Measurements from ENCODE around the gene GALNTL6. TPM values are rescaled to one million over a fixed set of nuclear protein-coding genes. Genes with fewer than 3 reads are reported as not detected.

The GALNTL6 gene
- total RNA-seq, 1 donor from 2014 or later: not detected

- no peak for DNase-seq (ENCODE audit: low read depth)
- TF ChIP-seq CTCF (IDR thresholded peaks at IDR 0.05; ENCODE audit: insufficient read depth, low read length, severe bottlenecking): no peak
- Histone ChIP-seq H3K27me3 (ENCODE audit: control insufficient read depth, insufficient read depth, low read length) (no peaks in the 10 kb centered on the region), H3K4me3 (ENCODE audit: low read depth, low read length) (no peak overlapping the region), H3K36me3 (ENCODE audit: control insufficient read depth, insufficient read depth, low read length) (no peaks in the 10 kb centered on the region)
- FAIRE-seq: no peak
Measured at GRCh38 chr4:172815499-172816164, 1002.4 kb downstream of the GALNTL6 start.

- no peaks in the 10 kb centered on the region for H3K27me3 ChIP-seq (ENCODE audit: control insufficient read depth, insufficient read depth, low read length)
- no peak for FAIRE-seq
- H3K4me3 ChIP-seq (ENCODE audit: low read depth, low read length): no peak overlapping the region
- H3K36me3 ChIP-seq (ENCODE audit: control insufficient read depth, insufficient read depth, low read length): no peaks in the 10 kb centered on the region
- no peak for DNase-seq (ENCODE audit: low read depth)
- TF ChIP-seq CTCF (IDR thresholded peaks at IDR 0.05; ENCODE audit: insufficient read depth, low read length, severe bottlenecking): no peak
Measured at GRCh38 chr4:172818901-172819300, 1005.7 kb downstream of the GALNTL6 start.

GRCh38 chr4:172819353-172819752, 1006.1 kb downstream of the GALNTL6 start:
- DNase-seq (ENCODE audit: low read depth): peak; percentile 10
- no peak overlapping the region for H3K4me3 ChIP-seq (ENCODE audit: low read depth, low read length)
- no peak for TF ChIP-seq CTCF (IDR thresholded peaks at IDR 0.05; ENCODE audit: insufficient read depth, low read length, severe bottlenecking)
- no peaks in the 10 kb centered on the region for H3K27me3 ChIP-seq (ENCODE audit: control insufficient read depth, insufficient read depth, low read length)
- no peaks in the 10 kb centered on the region for H3K36me3 ChIP-seq (ENCODE audit: control insufficient read depth, insufficient read depth, low read length)
- FAIRE-seq: no peak

DNA sequence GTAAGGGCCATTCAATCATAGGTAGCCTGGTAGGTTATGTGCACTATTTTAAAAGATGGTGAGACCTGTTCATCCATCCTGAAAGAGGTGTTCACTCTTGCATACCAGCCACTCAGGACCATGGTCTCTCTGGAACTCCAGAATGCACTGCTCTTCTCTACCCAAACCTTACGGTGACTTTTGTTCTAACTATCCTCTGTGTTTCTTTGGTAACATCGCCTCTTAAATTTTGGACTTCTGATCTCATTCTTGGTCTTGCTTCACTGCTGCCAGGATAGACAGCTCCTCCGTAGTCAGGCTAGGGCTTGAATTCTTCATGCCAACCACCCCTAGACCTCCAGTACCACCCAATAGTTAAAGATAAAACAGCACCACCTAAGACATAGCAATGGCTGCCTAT, 1009.1 kb downstream of the GALNTL6 start:
- Histone ChIP-seq H3K27me3 (ENCODE audit: control insufficient read depth, insufficient read depth, low read length) (no peaks in the 10 kb centered on the region), H3K36me3 (ENCODE audit: control insufficient read depth, insufficient read depth, low read length) (no peaks in the 10 kb centered on the region), H3K4me3 (ENCODE audit: low read depth, low read length) (no peak overlapping the region)
- FAIRE-seq: no peak
- no peak for DNase-seq (ENCODE audit: low read depth)
- no peak for TF ChIP-seq CTCF (IDR thresholded peaks at IDR 0.05; ENCODE audit: insufficient read depth, low read length, severe bottlenecking)

DNA sequence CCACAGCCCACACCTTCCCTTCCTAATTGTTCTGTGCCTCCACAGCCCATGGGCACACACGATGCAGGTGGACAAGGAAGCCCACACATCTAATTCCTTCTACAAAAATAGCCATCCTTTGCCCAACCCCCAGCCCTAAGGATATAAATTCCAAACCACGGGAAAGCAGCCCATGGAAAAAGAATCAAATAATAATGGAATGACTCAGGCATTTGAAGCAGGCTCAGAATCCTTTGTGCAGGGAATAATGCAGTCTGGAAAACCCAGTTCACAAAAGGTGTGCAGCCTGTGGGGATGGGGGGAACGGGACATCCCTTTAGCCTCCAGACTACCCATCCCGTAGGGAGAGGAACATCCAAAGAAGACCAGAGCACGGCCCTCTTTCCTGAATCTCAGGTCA, 1013.1 kb downstream of the GALNTL6 start:
- H3K27me3 ChIP-seq (ENCODE audit: control insufficient read depth, insufficient read depth, low read length): no peaks in the 10 kb centered on the region
- DNase-seq (ENCODE audit: low read depth) (no peak), FAIRE-seq (no peak)
- no peak overlapping the region for H3K4me3 ChIP-seq (ENCODE audit: low read depth, low read length)
- no peak for TF ChIP-seq CTCF (IDR thresholded peaks at IDR 0.05; ENCODE audit: insufficient read depth, low read length, severe bottlenecking)
- no peaks in the 10 kb centered on the region for H3K36me3 ChIP-seq (ENCODE audit: control insufficient read depth, insufficient read depth, low read length)

- Histone ChIP-seq H3K36me3 (ENCODE audit: control insufficient read depth, insufficient read depth, low read length) (no peaks in the 10 kb centered on the region), H3K4me3 (ENCODE audit: low read depth, low read length) (no peak overlapping the region), H3K27me3 (ENCODE audit: control insufficient read depth, insufficient read depth, low read length) (no peaks in the 10 kb centered on the region)
- no peak for DNase-seq (ENCODE audit: low read depth)
- no peak for TF ChIP-seq CTCF (IDR thresholded peaks at IDR 0.05; ENCODE audit: insufficient read depth, low read length, severe bottlenecking)
- FAIRE-seq: no peak
Measured at GRCh38 chr4:172826861-172827260, 1013.7 kb downstream of the GALNTL6 start.
